K562 (cell line): ENCODE measurements around the gene FAM187B. TPM values are rescaled to one million over a fixed set of nuclear protein-coding genes. Genes with fewer than 3 reads are reported as not detected.
A peak's percentile ranks its signal among the peaks of the same experiment; 100 is the strongest.

ENCODE experiments used
- CC2D1A ChIP-seq: fragments of 450-650 bp; IDR thresholded peaks from 2 replicates; pipeline ENCODE4 v1.6.1; 2017; ENCODE audit warnings: mild to moderate bottlenecking
- CHD7 ChIP-seq: fragments of 200-600 bp; sonication (generic); IDR thresholded peaks from one replicate; pipeline ENCODE4 v1.6.1; 2012; ENCODE audit warnings: mild to moderate bottlenecking, low read depth, low read length, inconsistent platforms
- ILK ChIP-seq: fragments of 450-650 bp; IDR thresholded peaks from 2 replicates; pipeline ENCODE4 v1.6.1; 2016; ENCODE audit warnings: missing genetic modification characterization, low read depth, mild to moderate bottlenecking, missing compliant biosample characterization, moderate library complexity, borderline replicate concordance
- MYNN ChIP-seq, 2 experiments: sonication (generic); formaldehyde crosslinking in 1 of 2; IDR thresholded peaks; 2 replicates each; pipeline versions ENCODE4 v1.5.0 to v1.6.1; 2016 to 2020; ENCODE audit warnings: antibody characterized with exemption in 1 of 2, missing genetic modification reagents in 1 of 2
- NCOA6 ChIP-seq: fragments of 450-650 bp; IDR thresholded peaks from 2 replicates; pipeline ENCODE4 v1.6.1; 2017; ENCODE audit warnings: mild to moderate bottlenecking
- RB1 ChIP-seq: fragments of 450-650 bp; IDR thresholded peaks from 2 replicates; pipeline ENCODE4 v1.6.1; 2017; ENCODE audit warnings: low read depth, mild to moderate bottlenecking
- RBBP5 ChIP-seq: fragments of 200-600 bp; sonication (generic); IDR thresholded peaks from 2 replicates; pipeline ENCODE4 v1.6.1; 2012; ENCODE audit warnings: borderline replicate concordance, mild to moderate bottlenecking, low read length, control low read depth, inconsistent platforms; ENCODE audit not compliant: insufficient read depth, poor library complexity, severe bottlenecking
- TAF1 ChIP-seq: IDR thresholded peaks from 2 replicates; pipeline ENCODE4 v1.6.1; 2011; ENCODE audit warnings: mild to moderate bottlenecking, low read length, moderate library complexity; ENCODE audit not compliant: insufficient read depth, control insufficient read depth, severe bottlenecking; ENCODE audit errors: extremely low read depth
- TBL1XR1 ChIP-seq, 2 experiments: IDR thresholded peaks; 2 replicates each; pipeline ENCODE4 v1.6.1; 2012; ENCODE audit warnings: improper control_type of control experiment in 2 of 2, low read length in 2 of 2, mild to moderate bottlenecking in 1 of 2
- TBP ChIP-seq: optimal IDR thresholded peaks from 2 replicates; pipeline ENCODE3; 2011; ENCODE audit warnings: low read depth, low read length, improper control_type of control experiment
- ZNF644 ChIP-seq: fragments of 200-800 bp; sonication (Bioruptor generic); IDR thresholded peaks from 2 replicates; pipeline ENCODE4 v1.6.1; 2016; ENCODE audit warnings: low read depth, missing genetic modification characterization, missing compliant biosample characterization
- polyA plus RNA-seq, 8 experiments: library from polyadenylated mRNA; depleted of rRNA in 4 of 8; stranded (reverse) in 5 of 8; unstranded in 3 of 8; fragments of >200 nt; fragmentation: Nextera tagmentation in 2 of 8; fragmentation: Illumina TruSeq in 1 of 8; extraction: Ambion mirVana in 2 of 8; extraction: Trizol in 1 of 8; gene quantifications; 2 replicates each; pipeline versions ENCODE4 v1.2.1 to v1.2.3, GENCODE V29; 2011 to 2014; ENCODE audit warnings: inconsistent platforms in 1 of 8, missing spikeins in 1 of 8
- total RNA-seq, 7 experiments: library from RNA; depleted of rRNA in 6 of 7; stranded (reverse); fragments of >200 nt in 6 of 7; fragmentation: Illumina TruSeq in 2 of 7; extraction: Trizol in 2 of 7; gene quantifications; 2 replicates each; pipeline versions ENCODE4 v1.2.1 to v1.2.3, GENCODE V29; 2011 to 2021; ENCODE audit warnings: low replicate concordance in 1 of 7
- TF ChIP-seq, protein P1 (sequence below): sonication (generic); IDR thresholded peaks from 2 replicates; pipeline ENCODE4 v1.6.1; 2016

Gene FAM187B
- total and polyA plus RNA-seq, 9 of the 15 experiments (the other 6 are each of a cell fraction or from before 2014, with no cell fraction given): 0.04 to 0.09 TPM; not detected in 7

- TF ChIP-seq CHD7 (no peak), TAF1 (peak; percentile 21), CC2D1A (no peak), RB1 (peak; percentile 5; the same call in 1 of the 2 replicates), TBP (no peak), RBBP5 (peak; percentile 63), NCOA6 (no peak), ZNF644 (tag) (no peak), MYNN (IDR thresholded peaks at IDR 0.05) (0 out of 2 replicates have a peak, but pooled peaks have one; percentile 36), MYNN (CRISPR knock-in tag; IDR thresholded peaks at IDR 0.05) (no peak), ILK (tag) (no peak), TBL1XR1 (IDR thresholded peaks at IDR 0.05; ENCODE audit: low read length in 2 of 2) (no peak)
- TF ChIP-seq, protein P1, sequence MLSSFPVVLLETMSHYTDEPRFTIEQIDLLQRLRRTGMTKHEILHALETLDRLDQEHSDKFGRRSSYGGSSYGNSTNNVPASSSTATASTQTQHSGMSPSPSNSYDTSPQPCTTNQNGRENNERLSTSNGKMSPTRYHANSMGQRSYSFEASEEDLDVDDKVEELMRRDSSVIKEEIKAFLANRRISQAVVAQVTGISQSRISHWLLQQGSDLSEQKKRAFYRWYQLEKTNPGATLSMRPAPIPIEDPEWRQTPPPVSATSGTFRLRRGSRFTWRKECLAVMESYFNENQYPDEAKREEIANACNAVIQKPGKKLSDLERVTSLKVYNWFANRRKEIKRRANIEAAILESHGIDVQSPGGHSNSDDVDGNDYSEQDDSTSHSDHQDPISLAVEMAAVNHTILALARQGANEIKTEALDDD: no peak
Measured at GRCh38 chr19:35267353-35267817, 38.8 kb upstream of the FAM187B start (continued).
